HCT116 (cell line): ENCODE measurements around the gene STK39. TPM values are rescaled to one million over a fixed set of nuclear protein-coding genes. Genes with fewer than 3 reads are reported as not detected.

ENCODE experiments used
- ATAC-seq: fragments of 200-7000 bp; cut with Tn5 transposase; 2 replicates; pipeline ENCODE4 v1.9.1; 2020; ENCODE audit warnings: mild to moderate bottlenecking, moderate library complexity
- BruUV-seq: library from RNA; stranded (reverse); fragments of 400-500 nt; replicated peaks from 2 replicates; lab custom pipeline; 2021; lab: Mats Ljungman, UMichigan
- CTCF ChIA-PET: fragments of 300-600 bp; sonication (Branson Sonifier 250); formaldehyde crosslinking; loops from one replicate; lab custom pipeline; 2021; ENCODE audit warnings: antibody characterized with exemption; lab: Charles Lee
- POLR2A ChIA-PET: fragments of 300-600, 350-600 bp; sonication (Branson Sonifier 250); formaldehyde crosslinking; loops from one replicate; lab custom pipeline; 2021; ENCODE audit warnings: antibody characterized with exemption; lab: Charles Lee
- RAD21 ChIA-PET, 2 experiments: fragments of 300-600 bp; sonication (Branson Sonifier 250); formaldehyde crosslinking; loops; one replicate each; lab custom pipeline; 2023; ENCODE audit warnings: low total read pairs in 2 of 2; ENCODE audit not compliant: uncharacterized antibody in 2 of 2, unreplicated experiment in 2 of 2, low non-redundant PET in 1 of 2; lab: Charles Lee
- DNase-seq: peaks from one replicate; pipeline ENCODE4 v3.0.0-alpha.2; 2010; ENCODE audit warnings: low read depth, low spot score
- H2AFZ ChIP-seq: fragments of 200-600 bp; shearing (Covaris generic), sonication (generic); 2 replicates; pipeline ENCODE4 v1.6.1; 2017; ENCODE audit warnings: low read depth, mixed run types, mixed read lengths, antibody characterized with exemption, low read length; ENCODE audit not compliant: poor library complexity, severe bottlenecking
- H3K27ac ChIP-seq: 2 replicates; pipeline ENCODE4 v1.5.1; 2012; ENCODE audit warnings: low read depth, low read length
- H3K27me3 ChIP-seq: fragments of 200-600 bp; sonication (generic); 2 replicates; pipeline ENCODE4 v1.6.1; 2016; ENCODE audit warnings: mixed run types, low read length, mixed read lengths; ENCODE audit not compliant: insufficient read depth
- H3K36me3 ChIP-seq, 2 experiments: fragments of 200-500 bp in 1 of 2; fragments of 200-600 bp in 1 of 2; sonication (Bioruptor generic) in 1 of 2; sonication (generic) in 1 of 2; 2 replicates each; pipeline versions ENCODE4 v1.5.1 to v1.6.1; 2014 to 2016; ENCODE audit warnings: low read length in 2 of 2, inconsistent platforms in 1 of 2, mixed read lengths in 1 of 2, mixed run types in 1 of 2; ENCODE audit not compliant: insufficient read depth in 2 of 2, control insufficient read depth in 1 of 2
- H3K4me1 ChIP-seq, 2 experiments: fragments of 200-600 bp in 1 of 2; sonication (generic) in 1 of 2; 2 replicates each; pipeline versions ENCODE4 v1.5.1 to v1.6.1; 2012 to 2017; ENCODE audit warnings: low read length in 2 of 2, inconsistent platforms in 1 of 2, mild to moderate bottlenecking in 1 of 2, mixed read lengths in 1 of 2, mixed run types in 1 of 2, moderate library complexity in 1 of 2; ENCODE audit not compliant: insufficient read depth in 2 of 2, control insufficient read depth in 1 of 2
- H3K4me2 ChIP-seq: fragments of 200-600 bp; sonication (generic); 2 replicates; pipeline ENCODE4 v1.6.1; 2017; ENCODE audit warnings: mixed run types, low read length, mixed read lengths
- H3K4me3 ChIP-seq, 2 experiments: fragments of 200-600 bp in 1 of 2; sonication (generic) in 1 of 2; replicated peaks in 1 of 2; 2 replicates each; pipeline ENCODE4 v1.5.1; 2011 to 2016; ENCODE audit warnings: low read length in 2 of 2, control low read depth in 1 of 2, low read depth in 1 of 2, mild to moderate bottlenecking in 1 of 2, mixed read lengths in 1 of 2, mixed run types in 1 of 2
- H3K79me2 ChIP-seq: fragments of 200-600 bp; sonication (generic); 2 replicates; pipeline ENCODE4 v1.6.1; 2017; ENCODE audit warnings: mild to moderate bottlenecking, mixed run types, low read length, moderate library complexity, mixed read lengths; ENCODE audit not compliant: insufficient read depth
- H3K9ac ChIP-seq: fragments of 200-600 bp; sonication (generic); 2 replicates; pipeline ENCODE4 v1.6.1; 2016; ENCODE audit warnings: low read length, mixed read lengths
- H3K9me2 ChIP-seq: fragments of 200-600 bp; sonication (generic), shearing (Covaris generic); 2 replicates; pipeline ENCODE4 v1.6.1; 2017; ENCODE audit warnings: mixed run types, mild to moderate bottlenecking, moderate library complexity; ENCODE audit not compliant: insufficient read depth
- H3K9me3 ChIP-seq, 2 experiments: fragments of 200-500 bp in 1 of 2; fragments of 200-600 bp in 1 of 2; sonication (Bioruptor generic) in 1 of 2; sonication (generic) in 1 of 2; 2 replicates each; pipeline ENCODE4 v1.6.1; 2014 to 2017; ENCODE audit warnings: low read length in 2 of 2, mixed read lengths in 2 of 2, inconsistent platforms in 1 of 2, low read depth in 1 of 2, mild to moderate bottlenecking in 1 of 2, mixed run types in 1 of 2, moderate library complexity in 1 of 2; ENCODE audit not compliant: control insufficient read depth in 1 of 2, insufficient read depth in 1 of 2
- H4K20me1 ChIP-seq: fragments of 200-600 bp; sonication (generic), shearing (Covaris generic); 2 replicates; pipeline ENCODE4 v1.6.1; 2017; ENCODE audit warnings: mixed run types, mild to moderate bottlenecking, moderate library complexity; ENCODE audit not compliant: insufficient read depth
- CEBPB ChIP-seq: IDR thresholded peaks from 2 replicates; pipeline ENCODE4 v1.6.1; 2012; ENCODE audit warnings: low read depth
- CTCF ChIP-seq, 3 experiments: fragments of 200-600 bp in 1 of 3; sonication (generic) in 1 of 3; IDR thresholded peaks in 2 of 3; conservative IDR thresholded peaks in 1 of 3; 2 replicates each; pipeline ENCODE4 v1.5.1; 2012 to 2017; ENCODE audit warnings: low read depth in 2 of 3, low read length in 2 of 3, antibody characterized with exemption in 1 of 3, borderline replicate concordance in 1 of 3, control low read depth in 1 of 3, mild to moderate bottlenecking in 1 of 3, mixed read lengths in 1 of 3, mixed run types in 1 of 3, moderate library complexity in 1 of 3; ENCODE audit not compliant: insufficient read depth in 1 of 3
- EZH2phosphoT487 ChIP-seq: fragments of 200-600 bp; IDR thresholded peaks from 2 replicates; pipeline ENCODE4 v1.6.1; 2018; ENCODE audit warnings: antibody characterized with exemption, borderline replicate concordance
- FOSL1 ChIP-seq: IDR thresholded peaks from 2 replicates; pipeline ENCODE4 v1.6.1; 2012; ENCODE audit warnings: low read depth
- JUND ChIP-seq: IDR thresholded peaks from 2 replicates; pipeline ENCODE4 v1.6.1; 2012
- MAX ChIP-seq: IDR thresholded peaks from 2 replicates; pipeline ENCODE4 v1.6.1; 2012
- POLR2A ChIP-seq: IDR thresholded peaks from 2 replicates; pipeline ENCODE4 v1.7.0; 2011; ENCODE audit warnings: borderline replicate concordance; ENCODE audit not compliant: insufficient read depth, insufficient read length; ENCODE audit errors: extremely low read depth
- POLR2AphosphoS5 ChIP-seq: IDR thresholded peaks from 2 replicates; pipeline ENCODE4 v1.6.1; 2011; ENCODE audit warnings: mild to moderate bottlenecking, low read depth, low read length, moderate library complexity
- SIN3A ChIP-seq: IDR thresholded peaks from 2 replicates; pipeline ENCODE4 v1.6.1; 2012; ENCODE audit warnings: low read depth
- SRF ChIP-seq: IDR thresholded peaks from 2 replicates; pipeline ENCODE4 v1.6.1; 2012; ENCODE audit warnings: low read depth
- ZFX ChIP-seq: fragments of 450-650 bp; IDR thresholded peaks from 2 replicates; pipeline ENCODE4 v1.6.1; 2017
- intact Hi-C: fragments of 100-400 bp; cut with micrococcal nuclease; formaldehyde crosslinking; loops from 2 replicates; pipeline ENCODE4 v1.10.0; 2022
- total RNA-seq: library from RNA; stranded (reverse); gene quantifications from one replicate; pipeline ENCODE4 v1.2.1, GENCODE V29; 2021; ENCODE audit not compliant: unreplicated experiment

STK39 gene
- total RNA-seq, 1 experiment from 2014 or later: 118 TPM

- H3K9me3 ChIP-seq: no peaks in the 10 kb centered on the region
- no peaks in the 10 kb centered on the region for H4K20me1 ChIP-seq
- no peak overlapping the region for H2AFZ ChIP-seq
- peaks cover 0 to 9% of the 10 kb centered on the region in 2 experiments; a peak in 1 of 4 replicates for H3K36me3 ChIP-seq
- H3K4me1 ChIP-seq: no peaks in the 10 kb centered on the region
- H3K4me3 ChIP-seq: no peak overlapping the region
- DNase-seq (no peak), ATAC-seq (no peak)
- ChIA-PET CTCF (no interaction called here), RAD21 (no interaction called here), POLR2A (no interaction called here)
- no TSS peak for BruUV-seq
- intact Hi-C loops: no loop called here
- H3K27me3 ChIP-seq: no peaks in the 10 kb centered on the region
- no peak overlapping the region for H3K9ac ChIP-seq
- no peak overlapping the region for H3K27ac ChIP-seq
- H3K9me2 ChIP-seq: no peaks in the 10 kb centered on the region
- no peak for TF ChIP-seq EZH2phosphoT487
- no peak for TF ChIP-seq POLR2AphosphoS5
- TF ChIP-seq JUND: no peak
- TF ChIP-seq SIN3A: no peak
- TF ChIP-seq ZFX: no peak
- no peak for TF ChIP-seq SRF
- TF ChIP-seq POLR2A: no peak
- TF ChIP-seq MAX: no peak
- TF ChIP-seq CEBPB: no peak
- TF ChIP-seq CTCF (IDR thresholded peaks at IDR 0.05 in 2 of 3, conservative IDR thresholded peaks at IDR 0.05 in 1 of 3; ENCODE audit: borderline replicate concordance in 1 of 3, insufficient read depth in 1 of 3, low read depth in 2 of 3, low read length in 2 of 3): no peak
- no peak for TF ChIP-seq FOSL1
- H3K79me2 ChIP-seq: peaks cover 4% of the 10 kb centered on the region; the same call in 1 of the 2 replicates
- no peak overlapping the region for H3K4me2 ChIP-seq
Measured at GRCh38 chr2:168021800-168022587, 225.4 kb downstream of the STK39 start.
